GM12878 (cell line): ENCODE measurements around the gene HMGB1. TPM values are rescaled to one million over a fixed set of nuclear protein-coding genes. Genes with fewer than 3 reads are reported as not detected.

Source experiments
- ATAC-seq: fragments of 200-7000 bp; cut with Tn5 transposase; 3 replicates; pipeline ENCODE4 v1.9.1; 2020; ENCODE audit warnings: mild to moderate bottlenecking, moderate library complexity
- BruUV-seq: library from RNA; stranded (reverse); fragments of 400-500 nt; replicated peaks from 2 replicates; lab custom pipeline; 2021; lab: Mats Ljungman, UMichigan
- CTCF ChIA-PET: fragments of 300-600 bp; sonication (Branson Sonifier 250); formaldehyde crosslinking; extraction: SDS; loops from one replicate; lab custom pipeline; 2021; ENCODE audit warnings: inconsistent platforms; lab: Yijun Ruan, JAX
- POLR2A ChIA-PET: fragments of 350-600 bp; formaldehyde crosslinking; extraction: SDS; loops from one replicate; lab custom pipeline; 2021; ENCODE audit warnings: inconsistent platforms; lab: Charles Lee
- RAD21 ChIA-PET: fragments of 300-600 bp; sonication (Branson Sonifier 250); formaldehyde crosslinking; loops from one replicate; lab custom pipeline; 2023; ENCODE audit warnings: antibody characterized with exemption; ENCODE audit not compliant: unreplicated experiment; lab: Charles Lee
- SMC1A ChIA-PET: fragments of 300-600 bp; sonication (Branson Sonifier 250); formaldehyde crosslinking; loops from one replicate; lab custom pipeline; 2023; ENCODE audit not compliant: unreplicated experiment, uncharacterized antibody; lab: Charles Lee
- DNase-seq: peaks from one replicate; pipeline ENCODE4 v3.0.0-alpha.2; 2011; ENCODE audit warnings: low read depth, low spot score
- FAIRE-seq: peaks from 3 replicates; lab custom pipeline; 2011; peaks lifted over from hg19 to GRCh38; lab: Jason Lieb, UNC
- H2AFZ ChIP-seq: 2 replicates; pipeline ENCODE4 v1.6.0; 2011; ENCODE audit warnings: low read depth, low read length, control low read depth; ENCODE audit not compliant: control insufficient read depth
- H3K27ac ChIP-seq: 2 replicates; pipeline ENCODE4 v1.5.1; 2011; ENCODE audit warnings: control low read depth; ENCODE audit not compliant: control insufficient read depth, insufficient read depth
- H3K27me3 ChIP-seq, 2 experiments: replicated peaks in 1 of 2; 2 replicates each; pipeline versions ENCODE4 v1.6.0 to v1.6.1; 2011; ENCODE audit warnings: low read length in 1 of 2; ENCODE audit not compliant: control insufficient read depth in 2 of 2, insufficient read depth in 2 of 2
- H3K36me3 ChIP-seq, 2 experiments: 2 replicates each; pipeline ENCODE4 v1.5.1; 2011; ENCODE audit warnings: low read length in 1 of 2; ENCODE audit not compliant: control insufficient read depth in 2 of 2, insufficient read depth in 2 of 2
- H3K4me1 ChIP-seq: 2 replicates; pipeline ENCODE4 v1.6.1; 2011; ENCODE audit warnings: mild to moderate bottlenecking, low read length, moderate library complexity, mixed read lengths; ENCODE audit not compliant: control insufficient read depth, insufficient read depth
- H3K4me2 ChIP-seq: 2 replicates; pipeline ENCODE4 v1.6.0; 2011; ENCODE audit warnings: control low read depth; ENCODE audit not compliant: control insufficient read depth, insufficient read depth
- H3K4me3 ChIP-seq: fragments of 200-600 bp; sonication (generic); 2 replicates; pipeline ENCODE4 v1.5.1; 2016
- H3K79me2 ChIP-seq: 2 replicates; pipeline ENCODE4 v1.6.0; 2011; ENCODE audit warnings: low read length; ENCODE audit not compliant: control insufficient read depth, insufficient read depth
- H3K9ac ChIP-seq: 2 replicates; pipeline ENCODE4 v1.8.0; 2011; ENCODE audit warnings: low read length, control low read depth, mixed read lengths; ENCODE audit not compliant: control insufficient read depth, insufficient read depth
- H3K9me3 ChIP-seq: replicated peaks from 3 replicates; pipeline ENCODE4 v1.5.1; 2011; ENCODE audit warnings: mild to moderate bottlenecking, low read length; ENCODE audit not compliant: control insufficient read depth, insufficient read depth
- H4K20me1 ChIP-seq: 2 replicates; pipeline ENCODE4 v1.6.0; 2011; ENCODE audit not compliant: control insufficient read depth, insufficient read depth
- ASH2L ChIP-seq: fragments of 300-600, 200-600 bp; sonication (generic); IDR thresholded peaks from 2 replicates; pipeline ENCODE4 v1.6.1; 2017; ENCODE audit warnings: low read depth, mild to moderate bottlenecking, borderline replicate concordance
- SMARCA5 ChIP-seq: fragments of 450-650 bp; IDR thresholded peaks from 2 replicates; pipeline ENCODE4 v1.6.1; 2017; ENCODE audit warnings: mild to moderate bottlenecking
- SP1 ChIP-seq: IDR thresholded peaks from one replicate; pipeline ENCODE4 v1.6.1; 2011; ENCODE audit warnings: low read depth, low read length
- STAT3 ChIP-seq: IDR thresholded peaks from 2 replicates; pipeline ENCODE4 v1.6.1; 2011; ENCODE audit warnings: low read depth, low read length, improper control_type of control experiment
- TCF7 ChIP-seq: IDR thresholded peaks from 2 replicates; pipeline ENCODE4 v1.6.1; 2014; ENCODE audit warnings: antibody characterized with exemption, borderline replicate concordance
- WRNIP1 ChIP-seq: IDR thresholded peaks from 2 replicates; pipeline ENCODE4 v1.6.1; 2011; ENCODE audit warnings: low read depth, low read length, improper control_type of control experiment, borderline replicate concordance
- WGBS: methylation state at CpG from one replicate; pipeline ENCODE4 v1.1.6; 2016; ENCODE audit warnings: low lambda C conversion rate; ENCODE audit not compliant: insufficient replicate concordance, insufficient coverage; ENCODE audit errors: missing lambda C conversion rate; 5-methylcytosine and 5-hydroxymethylcytosine counted together
- in situ Hi-C: fragments of 300-500 bp; cut with MboI; formaldehyde crosslinking; loops from 9 replicates; pipeline ENCODE4 v1.14.3; 2018; ENCODE audit warnings: mixed read lengths
- intact Hi-C: fragments of 100-400 bp; cut with micrococcal nuclease; formaldehyde crosslinking; loops from one replicate; pipeline ENCODE4 v1.14.2; 2022; ENCODE audit not compliant: unreplicated experiment
- polyA plus RNA-seq, 11 experiments: library from polyadenylated mRNA; depleted of rRNA in 4 of 11; unstranded in 6 of 11; stranded (reverse) in 5 of 11; fragments of >200 nt; fragmentation: Nextera tagmentation in 4 of 11; fragmentation: Illumina TruSeq in 1 of 11; extraction: Ambion mirVana in 4 of 11; extraction: Trizol in 1 of 11; gene quantifications; 1 replicate in 1 of 11; 2 replicates in 10 of 11; pipeline versions ENCODE4 v1.2.1 to v1.2.3, GENCODE V29; 2011 to 2016; ENCODE audit warnings: inconsistent platforms in 2 of 11, missing spikeins in 2 of 11, low read depth in 1 of 11
- total RNA-seq, 4 experiments: library from RNA; depleted of rRNA in 3 of 4; stranded (reverse); fragments of >200 nt in 3 of 4; fragmentation: Illumina TruSeq in 1 of 4; extraction: Trizol in 1 of 4; gene quantifications; 2 replicates each; pipeline versions ENCODE4 v1.2.1 to v1.2.3, GENCODE V29; 2013 to 2021

The HMGB1 gene
- total and polyA plus RNA-seq, 10 of the 15 experiments (the other 5 are each of a cell fraction or from before 2014, with no cell fraction given) = 365 to 2,529 (median 1,396) TPM

DNA sequence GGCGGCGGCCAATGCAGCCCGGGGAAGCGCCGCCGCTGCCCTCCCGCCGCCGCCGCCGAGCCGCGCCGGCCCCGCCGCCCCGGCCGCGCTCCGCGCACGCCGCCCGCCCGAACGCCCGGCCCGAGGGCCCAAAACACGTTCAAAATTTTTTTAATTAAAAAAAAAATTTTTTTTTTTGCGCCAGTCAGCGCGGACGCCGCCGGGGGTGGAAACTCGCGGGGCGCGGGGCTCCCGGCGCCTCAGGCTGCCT is 468 bp downstream of the HMGB1 start:
- FAIRE-seq (no peak), DNase-seq (no peak), ATAC-seq (no peak)
- 1% methylated on average over 27 of the region's 41 CpGs for WGBS
- Histone ChIP-seq H2AFZ (no peak overlapping the region), H3K27ac (peak overlapping the region; percentile 95), H3K9ac (peak overlapping the region; percentile 96), H3K79me2 (peaks cover 36% of the 10 kb centered on the region), H3K27me3 (no peaks in the 10 kb centered on the region), H4K20me1 (no peaks in the 10 kb centered on the region), H3K4me1 (0 out of 2 replicates have a peak, but pooled peaks cover 10% of the 10 kb centered on the region), H3K9me3 (no peaks in the 10 kb centered on the region), H3K36me3 (no peaks in the 10 kb centered on the region; a peak in 2 of 4 replicates), H3K4me2 (no peak overlapping the region), H3K4me3 (peak overlapping the region; percentile 82)
- intact Hi-C loops (loop anchor here (2.0 to 5.0 kb wide), 6 partner anchors 18 to 337 kb away; partner anchors contain the start of gene USPL1), in situ Hi-C loops (no loop called here)
- RAD21 ChIA-PET = interaction anchor here (0.6 to 1.9 kb wide), 7 partner anchors 21 to 338 kb away, joined by 3 to 12 read pairs (median 4); no protein-coding TSS in a partner anchor
- BruUV-seq = no TSS peak
- SMC1A ChIA-PET = no interaction called here
- CTCF ChIA-PET = interaction anchor here (0.6 to 1.5 kb wide), 3 partner anchors 38 to 116 kb away, joined by 3 read pairs; no protein-coding TSS in a partner anchor
- TF ChIP-seq ASH2L (no peak), SMARCA5 (no peak), STAT3 (no peak), SP1 (no peak), TCF7 (no peak), WRNIP1 (no peak)
- POLR2A ChIA-PET = interaction anchor here (0.6 to 2.8 kb wide), 8 partner anchors 22 to 333 kb away, joined by 3 to 12 read pairs (median 3); partner anchors contain the start of gene UBE2L5
